Breast epithelium (tissue), 3 donors: ENCODE data around the gene TCP11L2.

ENCODE experiments used
- CTCF ChIP-seq, 3 donors: fragments of 450-650 bp; IDR thresholded peaks; one replicate each; pipeline ENCODE4 v1.5.1; 2016 to 2017; ENCODE audit warnings: antibody characterized with exemption in 3 of 3, mild to moderate bottlenecking in 3 of 3, moderate library complexity in 3 of 3
- POLR2A ChIP-seq: fragments of 450-650 bp; IDR thresholded peaks from one replicate; pipeline ENCODE4 v1.6.1; 2016; ENCODE audit warnings: antibody characterized with exemption, mild to moderate bottlenecking, moderate library complexity
- POLR2AphosphoS5 ChIP-seq, 3 donors: sonication (generic); formaldehyde crosslinking; IDR thresholded peaks; one replicate each; pipeline ENCODE4 v1.6.1; 2017; ENCODE audit warnings: antibody characterized with exemption in 3 of 3

GRCh38 chr12:106302401-106303201, at the start of gene TCP11L2:
- TF ChIP-seq CTCF (IDR thresholded peaks at IDR 0.05), result peak in 1 of 3 donors; percentile 23
- TF ChIP-seq POLR2A, result peak; percentile 38
- TF ChIP-seq POLR2AphosphoS5 (IDR thresholded peaks at IDR 0.05), result peak; percentile 38 to 87 (median 78)
